ENCODE data around the gene KIF1A.
"Not testable (repeated sequence)": the region's sequence is repeated elsewhere in the genome, so short reads cannot be mapped to it uniquely, and the experiment has no call there.

KIF1A gene

DNA sequence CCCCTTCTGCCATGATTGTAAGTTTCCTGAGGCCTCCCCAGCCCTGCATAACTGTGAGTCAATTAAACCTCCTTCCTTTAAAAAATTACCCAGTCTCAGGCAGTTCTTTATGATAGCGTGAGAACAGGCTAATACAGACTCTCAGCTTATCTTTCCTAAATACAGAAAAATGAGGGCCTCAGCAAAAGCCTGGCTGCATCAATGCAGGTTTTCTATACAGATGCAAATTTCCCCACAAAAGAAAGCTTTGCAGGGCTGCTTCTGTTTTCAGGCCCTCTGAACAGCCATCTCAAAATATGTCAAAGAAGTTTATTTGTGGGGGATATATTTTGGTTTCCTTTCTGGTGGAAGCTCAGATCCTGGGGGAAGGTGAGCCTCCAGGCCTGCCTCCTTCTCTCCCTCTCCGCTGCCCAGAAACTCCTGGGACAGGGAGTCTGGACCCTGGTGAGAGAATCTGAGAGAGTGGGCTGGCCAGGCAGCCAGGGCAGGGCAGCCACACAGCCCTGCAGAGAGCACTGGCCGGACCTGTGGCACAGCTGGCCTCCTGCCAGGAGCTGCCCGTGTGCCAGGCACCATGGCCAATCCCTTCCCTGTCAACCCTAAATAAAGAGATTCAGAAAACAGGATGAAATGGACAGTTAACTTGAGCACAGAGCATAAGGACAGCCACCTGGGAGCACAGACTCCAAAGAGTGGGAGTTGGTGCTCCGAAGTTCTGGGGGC, 27.0 kb upstream of the KIF1A start:
- no peak for DNase-seq (ENCODE audit: low spot score)

DNA sequence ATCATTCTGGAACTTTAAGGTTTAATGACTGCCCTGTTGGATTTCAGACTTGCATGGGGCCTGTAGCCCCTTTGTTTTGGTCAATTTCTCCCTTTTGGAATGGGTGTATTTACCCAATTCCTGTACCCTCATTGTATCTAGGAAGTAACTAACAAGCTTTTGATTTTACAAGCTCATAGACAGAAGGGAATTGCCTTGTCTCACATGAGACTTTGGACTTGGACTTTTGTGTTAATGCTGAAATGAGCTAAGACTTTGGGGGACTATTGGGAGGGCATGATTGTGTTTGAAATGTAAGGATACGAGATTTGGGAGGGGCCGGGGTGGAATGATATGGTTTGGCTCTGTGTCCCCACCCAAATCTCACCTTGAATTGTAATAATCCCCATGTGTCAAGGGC, 26.3 kb upstream of the KIF1A start:
- not testable (repeated sequence) for DNase-seq (ENCODE audit: low spot score)

DNA sequence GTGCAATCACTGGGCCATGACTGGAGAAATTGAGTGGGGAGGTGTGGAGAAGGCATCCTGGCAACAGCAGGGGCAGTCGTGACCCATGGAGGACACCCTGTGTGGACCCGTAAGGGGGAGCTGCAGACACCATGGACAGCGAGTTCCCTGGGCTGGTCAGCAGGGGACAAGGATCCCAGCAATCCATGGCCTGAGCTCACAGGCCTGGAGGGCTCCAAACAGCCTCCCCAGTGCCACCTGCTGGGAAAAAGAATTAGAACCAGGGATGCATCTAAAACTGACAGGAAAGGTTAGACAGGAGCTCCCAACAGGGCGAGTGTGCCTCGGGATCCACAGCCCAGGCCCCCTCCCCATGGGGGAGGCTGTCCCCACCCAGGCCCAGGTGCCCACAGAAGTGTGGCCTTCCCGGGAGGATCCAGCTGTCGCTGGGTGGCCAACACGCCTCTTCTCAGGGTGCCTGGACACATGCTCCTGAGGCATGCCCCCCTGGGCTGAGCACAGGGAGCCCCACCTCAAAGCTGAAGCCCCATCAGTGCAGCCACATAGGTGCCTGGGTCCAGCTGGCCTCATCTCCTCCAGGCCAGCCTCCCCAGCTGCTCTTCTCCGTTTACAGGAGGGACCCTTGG, 20.5 kb upstream of the KIF1A start:
- DNase-seq (ENCODE audit: low spot score): peak; percentile 17

DNA sequence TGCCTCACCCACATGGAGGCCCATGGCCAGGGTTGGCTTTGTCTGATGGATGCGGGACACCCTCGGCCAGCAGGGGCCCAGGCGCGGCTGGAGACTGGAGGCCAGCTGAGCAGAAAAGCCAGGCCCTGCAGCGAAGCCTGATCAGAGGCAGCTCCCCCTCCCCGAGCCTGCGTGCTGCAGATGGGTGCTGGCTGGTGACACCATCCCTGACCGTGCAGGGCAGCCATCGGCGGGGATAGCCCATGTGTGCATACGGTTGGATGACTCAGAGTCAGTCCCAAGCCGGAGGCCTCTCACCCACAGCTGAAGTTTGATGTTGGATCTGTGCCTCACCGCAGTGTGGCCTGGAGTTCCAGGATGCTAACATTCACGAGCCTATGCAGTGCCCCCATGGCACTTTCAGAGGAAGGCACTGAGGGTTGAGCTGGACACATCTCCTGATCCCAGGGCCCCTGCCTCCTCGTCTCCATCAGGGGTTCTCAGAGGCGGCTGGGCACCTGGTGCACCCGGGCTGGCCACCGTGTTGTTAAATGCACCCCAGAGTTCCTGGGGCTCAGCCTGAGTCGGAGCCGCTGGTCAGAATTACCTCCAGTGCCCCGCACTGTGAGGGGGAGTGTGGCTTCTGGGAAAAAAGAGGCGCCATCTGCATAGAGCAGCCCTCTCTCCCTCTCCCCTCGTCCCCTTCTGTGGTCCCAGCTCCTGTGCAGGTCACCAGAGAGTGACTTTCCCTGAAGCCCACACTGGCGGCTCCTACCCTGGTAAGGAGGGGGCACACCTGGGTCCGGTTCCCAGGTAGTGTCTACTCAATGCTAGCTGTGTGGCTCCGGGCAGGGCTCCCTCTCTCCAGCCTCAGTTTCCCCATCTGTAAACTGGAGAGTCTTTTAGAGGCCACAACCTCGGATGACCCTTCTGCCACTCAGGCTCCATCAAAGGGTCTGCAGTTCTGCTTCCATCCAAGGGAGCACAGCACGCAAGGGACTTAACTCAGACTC, 19.4 kb upstream of the KIF1A start:
- DNase-seq (ENCODE audit: low spot score): no peak

DNA sequence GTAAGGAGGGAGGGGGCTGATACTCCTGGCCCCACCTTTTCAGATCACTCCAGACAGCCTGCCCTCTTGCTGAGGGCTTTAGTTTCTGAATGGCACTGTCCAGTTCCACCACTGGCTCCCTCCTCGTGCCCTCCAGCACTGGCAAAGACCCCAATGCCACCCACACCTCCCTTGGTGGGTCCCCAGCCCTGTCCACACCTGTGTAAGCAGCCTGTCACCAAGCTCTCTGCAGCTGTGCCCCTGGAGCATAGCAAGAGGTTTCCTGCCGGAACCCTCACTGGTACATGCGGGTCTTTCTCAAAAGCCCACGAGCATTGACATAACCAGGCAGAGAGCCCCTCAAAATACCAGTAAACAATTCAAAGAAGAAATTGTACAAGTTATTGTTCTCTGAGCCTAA, 17.6 kb upstream of the KIF1A start:
- no peak for DNase-seq (ENCODE audit: low spot score)

DNA sequence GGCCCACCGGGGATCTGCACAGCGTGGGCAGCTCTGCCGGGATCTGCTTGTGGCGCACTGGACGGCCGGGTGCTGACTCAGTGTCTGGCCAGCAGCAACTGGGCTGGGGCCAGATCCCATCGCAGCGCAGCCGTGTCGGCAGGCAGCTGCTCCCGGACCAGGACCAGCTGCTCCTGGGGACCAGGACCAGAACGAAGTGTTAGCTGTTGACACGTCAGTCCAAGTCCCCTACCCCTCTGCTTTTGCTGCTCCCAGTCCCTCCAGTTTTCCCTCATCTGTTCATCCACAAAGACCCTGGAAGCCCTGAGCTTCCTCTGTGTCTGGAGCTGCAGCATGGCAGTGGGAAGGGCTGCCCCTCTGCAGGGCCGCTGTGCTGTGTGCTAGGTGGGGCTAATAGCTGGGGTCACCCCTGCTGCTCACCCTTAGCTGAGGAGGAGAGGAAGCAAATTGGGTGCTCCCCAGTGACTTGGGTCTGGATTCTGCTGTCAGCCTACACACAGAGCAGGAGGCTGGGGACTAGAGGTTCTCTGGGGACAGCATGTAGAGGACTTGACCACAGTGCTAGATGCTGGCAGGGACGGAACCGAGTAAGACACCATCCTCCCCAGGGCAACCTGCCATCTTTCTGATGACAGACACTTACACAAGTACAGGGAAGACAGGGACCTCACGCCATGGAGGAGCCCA, 16.9 kb upstream of the KIF1A start:
- DNase-seq (ENCODE audit: low spot score): no peak

DNA sequence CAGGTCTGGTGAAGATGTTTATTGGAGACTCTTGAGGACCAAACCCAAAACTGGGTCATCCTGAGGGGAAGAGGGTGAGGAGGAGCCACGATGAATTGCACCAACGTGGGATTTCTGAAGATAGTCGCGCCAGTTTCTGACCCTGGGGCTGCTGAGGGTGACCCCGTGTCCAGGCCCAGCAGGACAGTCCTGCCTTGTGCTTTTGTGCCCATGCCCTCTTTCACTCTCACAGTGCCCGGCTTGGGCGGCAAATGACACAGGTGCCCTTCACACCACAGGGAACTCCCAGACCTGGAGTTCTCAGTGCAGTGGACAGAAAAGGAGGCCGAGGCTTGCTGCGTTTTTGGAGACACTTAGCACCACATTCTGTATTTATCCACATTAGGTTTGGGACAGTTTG, 15.5 kb upstream of the KIF1A start:
- no peak for DNase-seq (ENCODE audit: low spot score)

DNA sequence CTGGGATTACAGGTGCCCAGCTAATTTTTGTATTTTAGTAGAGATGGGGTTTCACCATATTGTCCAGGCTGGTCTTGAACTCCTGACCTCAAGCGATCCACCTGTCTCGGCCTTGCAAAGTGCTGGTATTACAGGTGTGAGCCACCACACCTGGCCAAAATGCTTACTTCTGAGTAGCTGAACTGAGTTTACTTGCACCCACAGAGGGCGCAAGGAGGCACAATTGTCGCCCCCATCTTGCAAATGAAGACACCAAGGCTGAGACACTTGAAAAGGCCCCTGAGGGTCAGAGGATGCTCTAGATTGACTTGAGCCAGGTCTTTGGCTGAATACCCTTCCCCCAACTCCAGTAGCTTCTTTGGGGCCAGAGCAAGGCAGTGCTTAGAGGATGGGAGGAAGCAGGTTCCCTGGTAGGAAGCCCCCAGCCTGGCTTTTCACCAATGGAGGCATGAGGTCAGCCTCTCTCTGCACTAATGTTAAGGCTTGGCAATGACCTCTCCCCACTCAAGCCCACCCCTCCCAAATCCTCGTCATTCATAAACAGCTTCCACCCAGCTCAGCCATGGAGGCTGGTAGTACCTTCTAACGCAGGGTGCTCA, 14.5 kb upstream of the KIF1A start:
- no peak for DNase-seq (ENCODE audit: low spot score)

DNA sequence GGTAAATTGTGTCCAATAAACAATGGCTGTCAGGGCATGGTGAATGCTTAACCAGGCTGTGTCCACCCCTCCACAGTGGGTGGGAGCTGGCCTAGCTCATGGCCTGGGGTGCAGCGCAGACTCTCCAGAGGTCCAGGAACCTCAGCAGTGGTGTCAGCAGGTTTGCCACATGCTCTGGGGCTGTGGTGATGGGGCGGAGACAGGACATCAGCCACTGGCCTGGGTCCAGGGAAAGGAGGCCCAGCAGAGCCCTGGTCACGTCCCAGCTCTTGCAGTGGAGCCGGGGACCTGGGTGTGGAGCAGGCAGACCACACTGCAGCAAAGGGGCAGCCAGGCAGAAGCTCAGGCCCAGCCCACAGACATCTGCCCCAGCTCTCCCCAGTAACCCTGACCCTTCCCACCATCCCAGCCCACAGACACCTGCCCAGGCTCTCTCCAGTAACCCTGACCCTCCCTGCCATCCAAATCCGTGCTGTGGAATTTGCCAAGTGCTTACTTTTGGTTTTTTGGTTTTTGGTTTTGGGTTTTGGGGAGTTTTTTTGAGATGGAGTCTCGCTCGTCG, 13.8 kb upstream of the KIF1A start:
- no peak for DNase-seq (ENCODE audit: low spot score)

DNA sequence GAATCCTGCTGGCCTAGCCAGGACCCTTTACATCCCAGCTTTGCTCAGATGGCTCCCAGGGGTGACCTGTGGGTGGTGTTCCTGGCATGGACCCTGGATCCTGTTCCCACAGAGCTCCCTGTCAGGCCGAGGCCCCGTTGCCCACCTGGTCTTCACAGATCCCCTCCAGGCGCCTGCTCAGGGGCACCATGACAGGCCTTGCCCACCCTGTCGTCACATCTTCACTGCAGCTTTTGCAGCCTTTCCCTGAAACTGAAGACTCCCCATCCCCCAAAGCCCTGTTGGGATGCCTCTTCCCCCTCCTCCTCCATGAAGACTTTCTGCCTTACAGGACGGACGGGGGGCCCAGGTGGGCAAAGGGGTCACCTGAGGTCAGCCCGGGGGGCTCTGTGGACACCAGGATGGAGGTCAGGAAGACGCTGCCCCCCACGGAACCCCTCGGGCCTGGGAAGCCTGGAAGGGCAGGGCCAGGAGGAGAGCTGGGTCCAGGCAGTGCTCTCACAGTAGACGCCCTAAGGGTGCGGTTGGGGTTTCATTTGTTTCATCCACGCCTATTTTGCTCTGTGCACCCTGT, 13.0 kb upstream of the KIF1A start:
- DNase-seq (ENCODE audit: low spot score): no peak

DNA sequence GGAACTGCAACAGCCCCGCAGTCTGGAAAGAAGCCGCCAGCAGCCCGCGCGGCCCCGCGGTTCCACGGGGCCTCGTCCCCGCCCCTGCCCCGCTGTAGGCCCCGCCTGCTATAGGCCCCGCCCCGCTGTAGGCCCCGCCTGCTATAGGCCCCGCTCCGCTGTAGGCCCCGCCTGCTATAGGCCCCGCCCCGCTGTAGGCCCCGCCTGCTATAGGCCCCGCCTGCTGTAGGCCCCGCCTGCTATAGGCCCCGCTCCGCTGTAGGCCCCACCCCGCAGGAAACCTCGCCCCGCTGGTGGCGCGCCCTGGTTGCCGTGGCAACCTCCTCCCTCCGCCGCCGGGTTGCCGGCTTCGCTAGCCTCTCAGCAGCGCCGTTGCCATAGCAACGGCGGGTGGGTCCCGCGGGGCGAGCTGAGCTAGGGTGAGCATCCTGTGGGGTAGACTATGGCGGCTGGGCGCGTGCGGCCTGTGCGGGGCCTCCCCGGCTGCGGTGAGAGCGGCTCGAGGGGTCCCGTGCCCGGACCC, 12.2 kb upstream of the KIF1A start:
- DNase-seq (ENCODE audit: low spot score): peak; percentile 96

DNA sequence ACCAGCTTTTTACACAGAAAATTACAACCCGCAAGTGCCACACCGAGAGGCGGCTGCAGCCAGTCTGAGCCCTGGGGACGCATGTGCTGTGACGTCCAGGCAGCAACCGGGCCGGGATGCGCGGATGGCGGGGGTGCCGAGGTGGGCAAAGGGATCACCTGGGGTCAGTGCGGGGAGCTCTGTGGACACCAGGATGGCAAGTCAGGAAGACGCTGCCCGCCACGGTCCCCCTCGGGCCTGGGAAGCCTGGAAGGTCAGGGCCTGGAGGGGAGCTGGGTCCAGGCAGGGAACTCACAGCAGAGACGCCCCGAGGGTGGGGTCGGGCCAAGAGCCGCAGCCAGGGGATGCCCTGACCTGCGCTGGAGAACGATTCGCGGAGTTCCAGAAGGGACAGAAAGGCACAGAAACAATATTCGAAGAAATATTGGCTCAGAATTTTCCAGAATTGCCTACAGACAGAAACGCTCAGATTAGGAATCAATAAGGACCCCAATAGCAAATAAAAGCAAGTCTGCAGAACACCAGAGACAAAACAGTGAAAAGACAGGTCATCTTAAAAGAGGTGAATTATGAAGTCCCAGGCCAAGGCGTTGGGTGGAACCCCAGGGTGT, 11.7 kb upstream of the KIF1A start:
- DNase-seq (ENCODE audit: low spot score): no peak

DNA sequence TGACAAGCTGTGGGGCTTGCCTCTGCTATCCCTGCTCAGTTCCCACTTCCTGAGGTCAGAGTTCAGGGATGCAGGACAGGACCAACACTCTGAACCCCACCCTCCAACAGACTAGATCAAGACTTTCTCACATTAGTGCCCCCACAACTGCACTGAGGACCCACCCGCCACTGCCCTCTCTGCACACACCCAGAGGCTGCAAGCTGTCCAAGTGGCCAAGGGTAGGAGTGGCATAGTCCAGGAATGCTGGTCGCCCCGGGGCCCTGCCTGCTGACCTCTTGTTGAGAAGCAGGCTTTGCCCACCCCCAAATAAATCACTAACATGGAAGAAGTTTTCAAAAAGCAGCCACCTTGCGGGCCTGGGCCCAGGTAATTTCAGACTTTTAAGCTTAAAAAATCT, 5.5 kb upstream of the KIF1A start:
- DNase-seq (ENCODE audit: low spot score): no peak

DNA sequence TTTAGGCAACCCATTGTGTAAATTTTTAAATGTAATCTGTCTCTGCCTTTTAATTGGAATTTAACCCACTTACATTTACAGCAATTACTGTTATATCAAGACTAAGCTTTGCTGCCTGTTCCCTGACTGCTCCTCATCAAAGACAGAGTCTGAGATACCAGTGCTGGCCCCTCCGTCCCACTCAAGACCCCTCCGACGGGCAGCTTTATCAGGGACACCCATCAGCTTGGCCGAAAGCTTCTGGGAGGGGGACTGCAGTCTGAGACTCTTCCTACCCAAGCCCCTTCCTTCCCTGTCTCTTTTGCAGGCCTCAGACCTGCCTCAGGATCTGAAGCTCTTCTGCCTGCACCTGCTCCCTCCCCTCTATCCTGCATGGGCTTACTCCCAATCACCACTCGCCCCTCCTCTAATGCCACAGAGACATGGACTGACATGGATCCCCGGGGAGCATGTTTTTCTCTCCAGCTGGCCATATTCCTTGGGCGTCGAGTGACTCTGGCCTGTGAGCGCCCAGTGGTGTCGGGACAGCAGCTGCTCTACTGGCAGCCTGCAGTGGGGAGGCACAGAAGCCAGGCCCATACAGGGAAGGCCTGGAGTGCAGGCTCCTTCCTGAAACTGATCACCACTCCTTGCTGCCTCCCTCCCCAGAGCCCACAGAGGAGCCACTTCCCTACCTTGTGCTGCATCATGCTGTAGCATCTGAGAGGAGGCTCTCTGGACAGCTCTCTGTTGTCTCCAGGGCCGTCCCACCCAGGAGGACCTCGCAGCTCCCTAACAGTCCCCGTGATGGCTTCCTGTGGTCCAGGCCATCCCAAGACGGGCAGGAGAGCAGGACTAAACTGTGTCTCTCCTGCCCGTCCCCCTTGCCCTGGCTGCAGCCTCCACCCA, 3.7 kb upstream of the KIF1A start:
- DNase-seq (ENCODE audit: low spot score): no peak

DNA sequence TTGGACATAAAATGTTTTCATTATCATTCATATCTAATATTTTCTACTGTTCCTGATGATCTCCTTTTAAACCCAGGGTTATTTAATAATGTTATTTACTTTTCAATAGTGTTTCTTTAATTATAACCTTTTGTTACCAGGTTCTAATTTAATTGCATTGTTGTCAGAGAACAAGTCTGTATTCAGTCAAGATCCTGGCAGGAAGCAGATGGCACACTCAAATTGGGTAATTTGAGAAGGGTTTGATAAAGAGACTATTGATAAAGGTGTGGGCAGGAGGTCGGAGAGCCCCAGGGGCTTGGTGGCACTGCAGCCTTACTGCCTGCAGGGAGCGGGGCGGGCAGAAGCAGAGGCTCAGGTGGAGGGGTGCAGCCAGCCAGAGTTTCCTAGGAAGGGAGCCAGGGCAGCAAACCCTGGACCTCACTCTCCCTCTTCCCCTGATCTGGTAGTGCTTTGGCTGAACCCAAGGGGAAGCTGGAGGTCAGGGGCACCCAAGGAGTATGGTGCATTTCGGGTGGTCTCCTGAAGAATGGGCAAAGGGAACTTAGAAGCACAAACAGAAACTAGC, 2.3 kb upstream of the KIF1A start:
- DNase-seq (ENCODE audit: low spot score): no peak

DNA sequence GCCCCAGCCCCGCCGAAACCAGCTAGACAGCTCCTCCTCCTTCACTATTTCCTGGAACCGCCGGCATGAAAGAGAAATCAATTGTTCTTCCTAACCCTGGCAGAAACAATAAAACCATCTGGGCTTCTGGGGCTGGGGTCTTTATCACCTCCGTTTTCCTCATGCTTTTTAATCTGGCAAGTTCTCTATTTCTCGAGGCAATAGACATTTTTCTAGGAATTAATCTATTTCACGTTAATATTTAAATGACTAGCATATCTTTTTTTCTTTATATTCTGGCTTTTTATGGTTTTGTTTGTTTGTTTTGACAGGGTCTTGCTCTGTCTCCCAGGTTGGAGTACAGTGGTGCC, 1.4 kb upstream of the KIF1A start:
- no peak for DNase-seq (ENCODE audit: low spot score)

DNA sequence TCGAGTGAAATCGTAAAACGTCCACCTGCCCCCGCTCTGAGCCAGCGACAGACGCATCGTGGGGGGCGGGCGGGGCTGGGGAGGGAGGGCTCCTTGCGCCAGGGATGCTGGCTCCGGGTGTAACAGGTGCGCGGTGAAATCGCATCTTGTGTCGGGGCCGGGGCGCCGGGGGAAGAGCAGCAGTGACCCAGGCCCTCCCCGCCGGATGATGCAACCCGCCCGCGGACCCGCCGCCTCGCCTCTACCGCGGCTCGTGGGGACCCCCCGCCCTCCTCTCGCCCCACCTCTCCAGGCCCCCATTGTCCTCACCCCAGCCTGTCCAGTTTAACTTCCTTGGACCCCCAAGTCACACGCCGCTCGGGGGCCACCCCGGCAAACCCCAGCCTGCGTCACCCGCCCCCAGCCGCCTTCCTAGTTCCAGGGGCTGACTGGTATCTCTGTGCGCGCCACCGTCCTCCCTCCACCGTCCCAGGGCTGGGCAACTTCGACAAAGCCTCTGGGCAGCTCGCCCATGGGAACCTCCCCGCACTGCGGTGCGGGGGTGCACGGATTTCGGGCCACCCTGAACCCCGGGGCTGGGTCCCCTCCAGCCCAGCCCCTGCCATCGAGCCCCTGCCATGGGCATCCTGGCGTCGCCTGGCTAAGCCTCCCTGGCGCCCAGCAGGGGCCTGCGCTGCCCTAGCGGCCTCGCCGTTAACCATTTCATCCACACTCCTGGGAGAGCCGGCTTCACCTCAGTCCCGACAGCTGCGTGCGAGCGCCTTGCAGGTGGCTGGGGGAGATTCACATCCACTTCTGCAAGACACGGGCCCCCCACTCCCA, 799 bp upstream of the KIF1A start:
- DNase-seq (ENCODE audit: low spot score): no peak

DNA sequence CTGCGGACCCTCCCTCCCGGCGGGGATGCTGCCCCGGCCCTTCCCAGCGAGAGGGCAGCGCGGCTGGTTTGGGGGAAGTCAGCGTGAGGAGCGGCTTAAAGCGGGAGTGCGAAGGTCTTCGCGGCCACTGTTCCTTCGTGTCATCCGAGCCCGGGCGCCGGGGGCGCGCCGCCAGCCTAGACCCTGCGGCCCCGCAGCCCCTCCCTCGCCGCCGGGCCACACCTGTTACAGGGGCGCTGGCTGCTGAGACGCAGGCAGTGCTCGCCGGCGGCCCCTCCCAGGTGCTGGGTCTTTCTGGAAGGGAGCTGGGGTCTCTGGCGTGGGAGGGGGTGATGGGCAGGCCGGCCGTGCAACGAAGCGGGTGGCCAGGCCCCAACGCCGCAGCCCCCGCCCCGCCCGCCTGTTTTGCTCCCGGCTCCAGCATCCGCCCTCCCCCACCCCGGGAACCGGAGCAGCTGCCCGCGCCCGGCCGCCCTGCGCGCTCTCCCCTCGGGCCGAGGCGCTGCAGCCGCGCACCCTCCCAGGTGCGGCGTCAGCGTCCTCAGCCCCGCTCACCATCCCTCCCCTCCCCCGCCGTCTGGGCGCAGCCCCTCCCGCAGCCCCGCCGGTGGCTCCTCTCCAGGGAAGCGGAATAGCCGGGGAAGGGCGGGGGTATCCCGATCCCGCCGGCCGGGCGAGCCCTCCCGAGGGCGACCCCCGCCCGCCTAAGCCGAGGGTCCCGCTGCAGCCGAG, 727 bp downstream of the KIF1A start:
- DNase-seq (ENCODE audit: low spot score): no peak

Measured in activated CD4-positive, alpha-beta T cell treated with anti-CD3 and anti-CD28 coated beads, Interleukin-2, Interleukin-4, amounts not matched to agents 100 ng/mL and 50 ng/mL, durations not matched to agents 16 hours and 8 hours (primary cell).